Measurements from ENCODE around the gene SERTAD4.
"Not testable (repeated sequence)": the region's sequence is repeated elsewhere in the genome, so short reads cannot be mapped to it uniquely, and the experiment has no call there.

SERTAD4 gene

GRCh38 chr1:210262167-210262896, 29.7 kb downstream of the SERTAD4 start:
- no peak for DNase-seq

- DNase-seq = no peak
Measured at GRCh38 chr1:210262897-210263272, 30.3 kb downstream of the SERTAD4 start.

- no peak for DNase-seq
Measured at GRCh38 chr1:210263963-210264362, 31.4 kb downstream of the SERTAD4 start.

- no peak for DNase-seq
Measured at GRCh38 chr1:210264496-210265380, 32.1 kb downstream of the SERTAD4 start.

GRCh38 chr1:210265392-210265955, 32.9 kb downstream of the SERTAD4 start:
- not testable (repeated sequence) for DNase-seq

- DNase-seq = no peak
Measured at GRCh38 chr1:210269981-210270380, 37.4 kb downstream of the SERTAD4 start.

- no peak for DNase-seq
Measured at GRCh38 chr1:210272666-210273065, 40.1 kb downstream of the SERTAD4 start.

GRCh38 chr1:210280221-210280620, 47.6 kb downstream of the SERTAD4 start:
- DNase-seq = no peak

GRCh38 chr1:210288116-210288515, 55.5 kb downstream of the SERTAD4 start:
- no peak for DNase-seq

GRCh38 chr1:210289248-210289647, 56.7 kb downstream of the SERTAD4 start:
- no peak for DNase-seq

- DNase-seq = no peak
Measured at GRCh38 chr1:210291081-210291764, 58.6 kb downstream of the SERTAD4 start.

GRCh38 chr1:210291786-210292230, 59.2 kb downstream of the SERTAD4 start:
- DNase-seq = no peak

GRCh38 chr1:210292231-210292871, 59.8 kb downstream of the SERTAD4 start:
- DNase-seq = no peak

- DNase-seq = no peak
Measured at GRCh38 chr1:210293171-210293607, 60.6 kb downstream of the SERTAD4 start.

GRCh38 chr1:210294999-210295745, 62.6 kb downstream of the SERTAD4 start:
- no peak for DNase-seq
